Neuronal stem cell (in vitro differentiated cells): Measurements from ENCODE around the gene SPPL2A.

Experiments used
- DNase-seq: peaks from one replicate; pipeline ENCODE4 v3.0.0-alpha.2; 2013; ENCODE audit warnings: low spot score
- H2AFZ ChIP-seq: one replicate; pipeline ENCODE4 v1.6.1; 2013; ENCODE audit warnings: mild to moderate bottlenecking, low read length, inconsistent platforms
- H2AK5ac ChIP-seq: 2 replicates; pipeline ENCODE4 v1.6.1; 2013; ENCODE audit warnings: low read depth, mild to moderate bottlenecking, inconsistent platforms, low read length, moderate library complexity, mixed read lengths
- H2BK120ac ChIP-seq: 2 replicates; pipeline ENCODE4 v1.6.1; 2013; ENCODE audit warnings: low read depth, mild to moderate bottlenecking, inconsistent platforms, low read length, moderate library complexity, mixed read lengths
- H2BK12ac ChIP-seq: one replicate; pipeline ENCODE4 v1.6.1; 2013; ENCODE audit warnings: low read length, inconsistent platforms
- H2BK15ac ChIP-seq: 2 replicates; pipeline ENCODE4 v1.6.1; 2013; ENCODE audit warnings: mild to moderate bottlenecking, low read length, inconsistent platforms, mixed read lengths
- H2BK5ac ChIP-seq: one replicate; pipeline ENCODE4 v1.6.1; 2013; ENCODE audit warnings: inconsistent platforms, mild to moderate bottlenecking, low read length, moderate library complexity
- H3K14ac ChIP-seq: one replicate; pipeline ENCODE4 v1.6.1; 2013; ENCODE audit warnings: low read length, inconsistent platforms
- H3K18ac ChIP-seq: 2 replicates; pipeline ENCODE4 v1.6.1; 2013; ENCODE audit warnings: low read length, inconsistent platforms
- H3K23ac ChIP-seq: 2 replicates; pipeline ENCODE4 v1.6.1; 2013; ENCODE audit warnings: low read depth, mild to moderate bottlenecking, mixed read lengths, low read length, inconsistent platforms; ENCODE audit not compliant: poor library complexity
- H3K27ac ChIP-seq: replicated peaks from 3 replicates; pipeline ENCODE4 v1.5.1; 2013; ENCODE audit warnings: low read length, inconsistent platforms
- H3K27me3 ChIP-seq, 3 experiments: 2 replicates each; pipeline ENCODE4 v1.6.1; 2013; ENCODE audit warnings: low read length in 3 of 3, mild to moderate bottlenecking in 2 of 3, inconsistent platforms in 1 of 3, low read depth in 1 of 3, mixed read lengths in 1 of 3, moderate library complexity in 1 of 3; ENCODE audit not compliant: control insufficient read depth in 3 of 3, insufficient read depth in 3 of 3
- H3K36me3 ChIP-seq, 2 donors: replicated peaks in 1 of 2; 2 replicates each; pipeline ENCODE4 v1.6.1; 2013; ENCODE audit warnings: low read length in 2 of 2; ENCODE audit not compliant: control insufficient read depth in 2 of 2, insufficient read depth in 2 of 2
- H3K4ac ChIP-seq: 2 replicates; pipeline ENCODE4 v1.6.1; 2013; ENCODE audit warnings: inconsistent platforms, mild to moderate bottlenecking, low read length, moderate library complexity
- H3K4me1 ChIP-seq, 2 donors: 1 replicate in 1 of 2; 2 replicates in 1 of 2; pipeline ENCODE4 v1.6.1; 2013; ENCODE audit warnings: low read length in 2 of 2, low read depth in 1 of 2; ENCODE audit not compliant: control insufficient read depth in 2 of 2, insufficient read depth in 1 of 2
- H3K4me2 ChIP-seq: one replicate; pipeline ENCODE4 v1.6.1; 2013; ENCODE audit warnings: mild to moderate bottlenecking, low read length, inconsistent platforms; ENCODE audit not compliant: insufficient read depth, poor library complexity, severe bottlenecking
- H3K4me3 ChIP-seq, 2 donors: 2 replicates each; pipeline ENCODE4 v1.5.1; 2013; ENCODE audit warnings: low read length in 2 of 2, mild to moderate bottlenecking in 2 of 2, inconsistent platforms in 1 of 2, moderate library complexity in 1 of 2
- H3K79me1 ChIP-seq: one replicate; pipeline ENCODE4 v1.6.1; 2013; ENCODE audit warnings: low read depth, mild to moderate bottlenecking, inconsistent platforms, low read length, moderate library complexity
- H3K9ac ChIP-seq: one replicate; pipeline ENCODE4 v1.6.1; 2013; ENCODE audit warnings: mild to moderate bottlenecking, low read depth, low read length, inconsistent platforms; ENCODE audit not compliant: poor library complexity
- H3K9me3 ChIP-seq, 2 donors: replicated peaks in 1 of 2; 2 replicates each; pipeline versions ENCODE3 to v1.6.1; 2013; ENCODE audit warnings: low read length in 2 of 2, mild to moderate bottlenecking in 2 of 2, inconsistent platforms in 1 of 2, low read depth in 1 of 2, mixed read lengths in 1 of 2, moderate library complexity in 1 of 2; ENCODE audit not compliant: control insufficient read depth in 2 of 2, insufficient read depth in 1 of 2
- H4K8ac ChIP-seq: one replicate; pipeline ENCODE4 v1.6.1; 2013; ENCODE audit warnings: low read depth, mild to moderate bottlenecking, inconsistent platforms, low read length, moderate library complexity
- H4K91ac ChIP-seq: one replicate; pipeline ENCODE4 v1.6.1; 2013; ENCODE audit warnings: low read length, low read depth, mild to moderate bottlenecking, inconsistent platforms; ENCODE audit not compliant: poor library complexity
- WGBS, 2 donors: extraction: QIAGEN DNeasy Blood & Tissue Kit; methylation state at CpG; one replicate each; pipeline ENCODE4 v1.1.7; 2013; ENCODE audit warnings: missing lambda C conversion rate in 2 of 2, mixed read lengths in 1 of 2; ENCODE audit not compliant: insufficient read length in 2 of 2, insufficient replicate concordance in 1 of 2; ENCODE audit errors: extremely low coverage in 2 of 2; 5-methylcytosine and 5-hydroxymethylcytosine counted together

The SPPL2A gene

DNA sequence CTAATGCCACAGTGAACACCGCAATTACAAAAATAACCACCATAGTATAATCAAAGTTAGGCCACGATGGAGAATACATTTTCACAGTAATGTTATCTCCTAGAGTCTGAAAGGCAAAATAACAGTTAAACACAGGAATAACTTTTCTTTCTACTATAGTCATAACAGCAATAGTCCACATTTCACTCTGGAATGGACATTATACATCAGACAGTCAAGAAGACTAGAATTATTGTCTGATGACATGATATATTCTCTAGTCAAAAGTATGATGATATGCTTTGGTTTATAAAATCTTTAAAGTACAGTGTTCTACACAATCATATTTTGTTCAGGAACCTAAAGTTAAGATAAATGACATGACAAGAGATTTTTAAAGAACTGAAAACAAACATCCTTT is 18.0 kb downstream of the SPPL2A start:
- Histone ChIP-seq H3K9me3 (no peaks in the 10 kb centered on the region), H2BK15ac (no peak overlapping the region), H3K18ac (no peak overlapping the region), H3K4ac (no peak overlapping the region), H4K8ac (no peak overlapping the region), H2BK120ac (no peak overlapping the region), H3K4me3 (no peak overlapping the region), H3K4me1 (no peaks in the 10 kb centered on the region), H3K36me3 (peaks cover 0 to 54% of the 10 kb centered on the region in 2 donors), H2AK5ac (no peak overlapping the region), H2AFZ (no peak overlapping the region), H3K9ac (no peak overlapping the region), H3K79me1 (no peaks in the 10 kb centered on the region), H3K27ac (no peak overlapping the region), H2BK5ac (no peak overlapping the region), H4K91ac (no peak overlapping the region), H3K27me3 (no peaks in the 10 kb centered on the region), H3K14ac (no peak overlapping the region), H3K4me2 (no peak overlapping the region), H3K23ac (no peak overlapping the region), H2BK12ac (no peak overlapping the region)
- DNase-seq, result no peak
- no CpG with 5 or more reads among the region's 2 CpGs for WGBS, 2 donors

DNA sequence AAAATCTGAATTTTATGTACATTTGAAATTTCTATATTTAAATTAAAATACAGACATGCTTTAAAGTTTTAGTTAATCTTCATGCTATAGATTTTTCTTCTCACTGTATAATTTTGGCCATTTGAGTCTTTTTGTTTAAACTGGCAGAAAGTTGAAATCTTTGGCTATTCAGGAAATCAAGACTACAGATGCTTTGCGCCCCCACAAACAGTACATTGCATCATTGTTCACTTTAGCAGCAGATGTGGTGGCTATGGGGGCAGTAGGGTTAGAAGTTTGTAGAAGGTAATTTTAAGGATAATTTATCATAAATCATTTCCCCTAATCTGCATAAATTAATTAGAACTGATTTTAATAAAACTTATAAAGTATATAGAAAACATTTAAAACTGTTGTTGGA is 20.9 kb downstream of the SPPL2A start:
- no peak overlapping the region for H2BK5ac ChIP-seq
- H4K91ac ChIP-seq, result no peak overlapping the region
- WGBS, 2 donors, result no CpG with 5 or more reads among the region's 1 CpG
- no peak overlapping the region for H2AK5ac ChIP-seq
- H2AFZ ChIP-seq, result no peak overlapping the region
- H3K4me3 ChIP-seq, result no peak overlapping the region
- no peak overlapping the region for H3K4ac ChIP-seq
- H2BK120ac ChIP-seq, result no peak overlapping the region
- no peak overlapping the region for H3K18ac ChIP-seq
- no peak for DNase-seq
- no peaks in the 10 kb centered on the region for H3K9me3 ChIP-seq
- H3K23ac ChIP-seq, result no peak overlapping the region
- H4K8ac ChIP-seq, result no peak overlapping the region
- no peaks in the 10 kb centered on the region for H3K4me1 ChIP-seq
- no peak overlapping the region for H3K14ac ChIP-seq
- no peak overlapping the region for H2BK12ac ChIP-seq
- H2BK15ac ChIP-seq, result no peak overlapping the region
- H3K27ac ChIP-seq, result no peak overlapping the region
- no peaks in the 10 kb centered on the region for H3K79me1 ChIP-seq
- H3K27me3 ChIP-seq, result no peaks in the 10 kb centered on the region
- H3K36me3 ChIP-seq, result peaks cover 0 to 61% of the 10 kb centered on the region in 2 donors
- no peak overlapping the region for H3K4me2 ChIP-seq
- no peak overlapping the region for H3K9ac ChIP-seq

DNA sequence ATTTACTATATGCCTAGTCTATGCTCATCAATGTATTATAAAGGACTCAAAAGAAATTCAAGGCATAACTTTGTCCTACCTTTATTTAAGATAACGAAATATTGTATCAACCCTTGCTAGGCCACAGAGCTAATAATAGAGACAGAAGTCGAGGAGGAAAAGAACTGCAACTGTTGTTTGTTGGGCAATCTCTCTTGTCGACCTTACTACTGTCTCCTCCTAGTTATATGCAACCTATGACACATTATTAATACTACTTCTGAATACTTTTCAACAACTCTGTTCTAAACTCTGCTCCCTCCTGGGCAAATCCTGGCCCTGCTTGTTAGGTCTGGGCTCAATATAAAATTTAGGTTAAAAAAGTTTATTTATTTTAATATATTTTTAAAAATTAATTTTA is 24.6 kb downstream of the SPPL2A start:
- Histone ChIP-seq H3K27me3 (no peaks in the 10 kb centered on the region), H2BK15ac (no peak overlapping the region), H3K4me3 (no peak overlapping the region), H3K14ac (no peak overlapping the region), H3K4me2 (no peak overlapping the region), H3K27ac (no peak overlapping the region), H3K9me3 (no peaks in the 10 kb centered on the region), H3K9ac (no peak overlapping the region), H3K4me1 (no peaks in the 10 kb centered on the region), H3K23ac (no peak overlapping the region), H4K91ac (no peak overlapping the region), H2AFZ (no peak overlapping the region), H3K18ac (no peak overlapping the region), H2BK120ac (no peak overlapping the region), H2BK5ac (no peak overlapping the region), H3K36me3 (peaks cover 0 to 68% of the 10 kb centered on the region in 2 donors), H4K8ac (no peak overlapping the region), H2AK5ac (no peak overlapping the region), H3K4ac (no peak overlapping the region), H3K79me1 (no peaks in the 10 kb centered on the region), H2BK12ac (no peak overlapping the region)
- no peak for DNase-seq
- WGBS, 2 donors, result no CpG with 5 or more reads among the region's 3 CpGs

DNA sequence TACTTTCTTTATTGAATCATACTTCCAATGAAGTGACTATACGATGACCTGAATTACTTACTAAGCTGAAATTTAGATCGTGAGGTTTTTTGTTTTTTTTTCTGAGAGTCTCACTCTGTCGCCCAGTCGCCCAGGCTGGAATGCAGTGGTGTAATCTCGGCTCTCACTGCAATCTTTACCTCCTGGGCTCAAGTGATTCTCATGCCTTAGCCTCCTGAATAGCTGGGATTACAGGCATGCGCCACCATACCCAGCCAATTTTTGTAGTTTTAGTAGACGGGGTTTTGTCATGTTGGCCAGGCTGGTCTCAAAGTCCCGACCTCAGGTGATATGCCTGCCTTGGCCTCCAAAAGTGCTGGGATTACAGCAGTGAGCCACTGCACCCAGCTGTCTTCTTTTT is 28.7 kb downstream of the SPPL2A start:
- Histone ChIP-seq H3K9me3 (no peaks in the 10 kb centered on the region), H3K4ac (no peak overlapping the region), H3K4me1 (no peaks in the 10 kb centered on the region), H3K4me2 (no peak overlapping the region), H2BK5ac (no peak overlapping the region), H3K9ac (no peak overlapping the region), H2AFZ (no peak overlapping the region), H2AK5ac (no peak overlapping the region), H3K18ac (no peak overlapping the region), H3K36me3 (peaks cover 0 to 82% of the 10 kb centered on the region in 2 donors), H3K27me3 (no peaks in the 10 kb centered on the region), H3K4me3 (no peak overlapping the region), H4K91ac (no peak overlapping the region), H2BK12ac (no peak overlapping the region), H3K23ac (no peak overlapping the region), H3K14ac (no peak overlapping the region), H2BK15ac (no peak overlapping the region), H4K8ac (no peak overlapping the region), H2BK120ac (no peak overlapping the region), H3K79me1 (no peaks in the 10 kb centered on the region), H3K27ac (no peak overlapping the region)
- DNase-seq, result no peak
- no CpG with 5 or more reads among the region's 8 CpGs for WGBS, 2 donors
